Kidney tubule cell (primary cell): ENCODE data around the gene DAAM1.
A peak's percentile ranks its signal among the peaks of the same experiment; 100 is the strongest.

Experiments
- DNase-seq: peaks from one replicate; pipeline ENCODE4 v3.0.0-alpha.2; 2018; ENCODE audit warnings: low spot score

DAAM1 gene

DNA sequence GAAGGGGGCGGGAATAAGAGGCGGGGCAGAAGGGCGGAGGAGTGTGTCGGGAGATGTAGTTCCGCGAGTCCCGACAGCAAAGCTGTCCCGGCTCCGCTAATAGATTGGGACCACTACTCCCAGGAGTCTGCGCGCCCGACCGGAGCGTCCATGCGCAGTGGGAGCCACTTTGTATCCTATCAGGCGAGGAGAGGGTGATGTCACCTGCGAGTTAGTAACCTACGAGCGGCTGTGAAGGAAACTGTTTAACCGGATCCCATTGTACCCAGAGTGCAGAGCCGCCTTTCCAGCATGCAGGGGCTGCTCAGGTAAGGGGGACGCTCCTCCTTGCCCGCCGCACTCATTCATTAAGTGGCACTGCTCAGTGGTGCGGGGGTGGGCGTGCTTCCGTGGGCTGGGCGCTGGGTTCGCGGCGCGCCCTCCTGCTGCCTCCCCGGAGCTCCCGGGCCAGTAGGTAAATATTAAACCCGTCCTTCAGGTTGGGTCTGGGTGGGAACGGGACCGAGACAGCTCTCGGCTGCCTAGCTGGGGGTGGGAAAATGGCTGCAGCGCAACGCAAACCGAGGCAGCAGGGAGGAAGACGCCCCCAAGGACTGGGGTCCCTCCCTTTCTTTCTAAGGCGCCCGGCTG is at the start of gene DAAM1:
TSS of gene DAAM1 (plus strand) at position 207 of the 630 bp plus-strand sequence. CDS start 74,811 bp downstream, outside the sequence.
- peak; percentile 99 for DNase-seq

GRCh38 chr14:59139324-59139723 is 49.1 kb upstream of the DAAM1 start:
- DNase-seq: no peak

GRCh38 chr14:59140106-59140843 is 48.2 kb upstream of the DAAM1 start:
- no peak for DNase-seq

GRCh38 chr14:59146484-59146883 is 42.0 kb upstream of the DAAM1 start:
- DNase-seq: no peak

GRCh38 chr14:59147007-59147406 is 41.5 kb upstream of the DAAM1 start:
- no peak for DNase-seq

DNA sequence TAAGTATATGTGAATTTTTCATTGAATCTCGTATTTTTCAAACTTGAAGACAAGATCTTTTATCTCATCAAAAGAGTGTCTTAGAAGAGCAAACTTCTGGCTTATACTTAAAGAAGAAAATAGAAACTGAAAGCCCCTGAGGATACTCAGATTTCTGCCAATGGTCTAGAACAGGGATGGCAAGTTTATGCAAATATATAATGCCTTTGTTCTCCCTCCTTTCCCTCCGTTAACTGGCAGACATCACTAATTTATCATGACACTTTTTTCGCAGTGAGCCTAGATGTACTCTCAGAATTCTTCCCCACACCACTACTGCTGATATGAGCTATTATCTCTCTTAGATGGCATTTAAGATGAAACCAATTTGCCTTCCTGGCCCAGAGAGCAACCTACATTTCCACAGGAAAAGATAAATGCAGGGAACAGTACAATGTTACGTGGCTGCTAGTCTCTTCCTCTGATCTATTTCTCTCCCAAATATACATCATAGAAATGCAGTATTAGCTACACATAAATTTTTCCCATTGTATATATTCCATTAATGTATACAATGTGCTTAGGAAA is 40.0 kb upstream of the DAAM1 start:
- no peak for DNase-seq

- DNase-seq: no peak
These were observed 37.5 kb upstream of the DAAM1 start for GRCh38 chr14:59150990-59151389.

DNA sequence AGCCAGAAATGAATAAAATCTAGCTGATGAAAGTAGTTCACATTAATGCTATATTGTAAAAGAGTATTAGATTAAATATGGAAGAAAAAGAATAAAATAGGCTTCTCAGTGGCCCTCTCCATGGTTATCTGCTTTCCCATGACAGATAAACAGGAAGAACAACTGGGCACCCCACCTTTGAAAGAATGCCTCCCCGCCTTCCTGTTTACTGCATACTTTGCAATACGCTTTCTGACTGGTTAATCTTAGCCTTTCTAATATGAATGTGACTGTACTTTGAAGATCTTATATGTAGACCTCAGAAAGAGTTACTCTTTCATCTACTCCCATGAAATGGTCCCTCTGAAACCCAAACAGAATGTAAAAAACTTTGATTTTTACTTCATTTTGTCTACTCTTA is 34.1 kb upstream of the DAAM1 start:
- no peak for DNase-seq

- no peak for DNase-seq
These were observed 32.6 kb upstream of the DAAM1 start for GRCh38 chr14:59155886-59156285.

DNA sequence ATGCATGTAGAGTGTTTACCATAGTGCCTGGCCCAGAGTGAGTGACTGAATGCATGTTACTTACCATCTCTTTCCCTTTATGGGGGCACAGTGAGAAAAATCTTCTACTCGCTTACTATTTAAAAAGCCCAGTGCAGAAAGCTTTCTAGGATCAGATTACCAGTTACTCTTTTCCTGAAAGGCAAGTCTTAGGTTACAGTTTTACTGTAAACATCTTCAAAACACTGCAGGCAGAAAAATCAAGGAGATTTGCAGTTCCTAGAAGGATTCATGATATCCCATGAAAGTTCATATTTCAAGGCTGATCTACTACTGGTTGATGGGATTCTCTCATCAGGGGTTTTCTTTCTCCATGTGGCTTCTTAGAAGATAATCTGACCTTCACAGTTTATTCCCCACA is 29.3 kb upstream of the DAAM1 start:
- no peak for DNase-seq

- DNase-seq: no peak
These were observed 28.0 kb upstream of the DAAM1 start for GRCh38 chr14:59160506-59160905.

GRCh38 chr14:59161561-59162175 is 26.8 kb upstream of the DAAM1 start:
- DNase-seq: peak; percentile 45

DNA sequence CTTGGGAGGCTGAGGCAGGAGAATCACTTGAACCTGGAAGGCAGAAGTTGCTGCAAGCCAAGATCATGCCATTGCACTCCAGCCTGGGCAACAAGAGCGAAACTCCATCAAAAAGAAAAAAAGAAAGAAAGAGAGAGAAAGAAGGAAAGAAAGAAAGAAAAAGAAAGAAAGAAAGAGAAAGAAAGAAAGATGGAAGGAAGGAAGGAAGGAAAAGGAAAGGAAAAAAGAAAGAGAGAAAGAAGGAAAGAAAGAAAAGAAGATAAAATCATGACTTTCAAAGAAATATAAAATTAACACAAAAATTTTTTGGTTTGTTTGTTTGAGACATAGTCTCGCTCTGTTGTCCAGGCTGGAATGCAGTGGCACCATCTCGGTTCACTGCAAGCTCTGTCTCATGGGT is 22.2 kb upstream of the DAAM1 start:
- DNase-seq: no peak

GRCh38 chr14:59175404-59175803 is 13.1 kb upstream of the DAAM1 start:
- DNase-seq: no peak

- DNase-seq: no peak
These were observed 11.7 kb upstream of the DAAM1 start for GRCh38 chr14:59176765-59177164.

DNA sequence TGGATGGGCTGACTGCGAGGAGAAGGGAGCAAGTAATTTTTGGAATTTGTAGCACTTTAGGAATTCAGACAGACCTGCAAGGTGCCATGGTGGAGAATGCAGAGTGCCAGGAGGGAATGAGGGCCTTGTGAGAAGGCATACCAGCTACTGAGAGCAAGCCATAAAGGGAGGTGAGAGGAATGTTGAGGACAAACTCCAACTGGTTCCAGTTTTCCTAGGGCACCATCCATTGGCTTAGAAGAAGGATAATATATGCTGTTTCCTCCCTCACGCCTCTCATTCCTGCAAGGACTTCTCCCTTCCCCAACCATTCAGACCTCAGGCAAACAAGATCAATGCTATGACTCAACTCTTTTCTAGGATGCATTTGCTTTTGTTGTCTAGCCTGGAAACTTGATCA is 11.2 kb upstream of the DAAM1 start:
- no peak for DNase-seq

- DNase-seq: no peak
These were observed 6.7 kb upstream of the DAAM1 start for GRCh38 chr14:59181791-59182190.

- no peak for DNase-seq
These were observed 5.8 kb upstream of the DAAM1 start for GRCh38 chr14:59182641-59183040.

DNA sequence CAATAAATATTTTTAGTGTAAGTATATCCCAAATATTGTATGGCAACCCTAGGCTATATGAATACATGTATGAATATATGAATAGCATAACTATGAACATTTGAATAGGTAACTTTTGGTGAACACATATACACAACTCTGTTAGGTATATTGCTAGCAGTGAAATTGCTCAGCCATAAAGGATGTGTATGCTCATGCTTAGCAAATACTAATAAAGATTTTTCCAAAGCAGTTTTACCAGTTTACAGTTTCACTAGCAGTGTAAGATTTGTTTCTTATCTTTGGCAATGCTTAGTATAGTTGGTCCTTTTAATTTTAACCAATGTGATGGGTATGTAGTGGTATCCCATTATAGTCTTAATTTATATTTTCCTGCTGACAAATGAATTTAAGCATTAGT is 5.3 kb upstream of the DAAM1 start:
- DNase-seq: no peak

GRCh38 chr14:59184396-59184795 is 4.1 kb upstream of the DAAM1 start:
- no peak for DNase-seq

DNA sequence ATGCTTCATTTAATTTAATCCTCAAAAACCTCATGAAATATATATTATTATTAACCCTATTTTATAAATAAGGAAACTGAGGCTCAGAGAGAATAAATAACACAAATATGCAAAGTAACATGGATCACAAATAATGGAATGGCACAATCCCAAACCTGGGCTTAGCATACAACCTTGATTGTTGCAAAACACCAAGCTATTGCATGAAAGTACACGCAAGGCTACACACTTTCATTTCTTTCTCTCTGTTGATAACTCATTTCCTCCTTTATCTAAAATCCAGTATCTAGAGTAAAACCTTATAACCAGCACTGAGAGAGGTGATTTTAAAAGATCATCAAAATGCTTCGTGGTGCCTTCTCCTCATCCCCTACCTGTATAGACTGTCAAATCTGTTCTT is 2.8 kb upstream of the DAAM1 start:
- DNase-seq: no peak

DNA sequence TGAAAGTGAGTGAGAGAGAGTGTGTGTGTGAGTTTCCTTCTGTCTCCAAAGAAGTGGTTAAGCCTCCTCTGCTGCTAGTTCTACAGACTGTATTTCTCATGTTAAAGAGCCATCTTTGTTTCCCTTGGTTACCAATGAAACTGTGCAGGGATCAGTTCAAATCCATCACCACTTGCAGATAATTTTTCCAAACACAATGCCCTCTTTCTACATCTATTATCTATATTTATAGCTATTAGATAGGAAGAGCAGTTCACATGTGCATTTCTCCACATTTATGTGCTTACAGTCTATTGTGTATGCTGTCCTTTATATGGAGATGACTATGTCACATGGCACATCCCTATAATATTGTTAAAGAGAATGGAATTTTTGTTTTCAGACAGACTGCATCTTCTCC is 2.2 kb upstream of the DAAM1 start:
- DNase-seq: no peak

DNA sequence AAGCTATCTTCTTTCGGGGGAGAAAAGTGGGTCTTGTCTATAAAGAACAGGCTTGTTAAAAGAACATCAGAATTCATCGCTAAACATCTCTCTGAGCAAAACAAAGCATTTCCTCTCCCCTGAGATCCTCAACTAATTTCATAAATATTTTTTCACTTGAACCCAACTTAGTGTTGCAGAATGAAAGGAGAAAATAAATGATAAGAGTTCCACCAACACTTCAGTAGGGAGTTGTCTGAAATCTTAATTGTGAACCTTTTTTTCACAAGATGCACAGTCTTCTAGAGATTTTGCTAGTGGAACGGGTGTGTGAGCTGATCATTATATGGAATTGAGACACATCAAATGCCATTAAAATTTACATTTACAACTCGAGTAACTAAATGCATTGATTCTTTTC is 1.3 kb upstream of the DAAM1 start:
- DNase-seq: no peak
